Measurements from ENCODE around the gene CSNK2A1.

- TF ChIP-seq CTCF (IDR thresholded peaks at IDR 0.05) (no peak), EP300 (IDR thresholded peaks at IDR 0.05) (no peak), POLR2AphosphoS5 (IDR thresholded peaks at IDR 0.05) (no peak)
Measured at GRCh38 chr20:481167-481566, 62.4 kb downstream of the CSNK2A1 start.
